Suppressor macrophage treated with lipopolysaccharide for 4 hours (primary cell): ENCODE data around the gene FBXO17.
A peak's percentile ranks its signal among the peaks of the same experiment; 100 is the strongest.
"Not testable (repeated sequence)": the region's sequence is repeated elsewhere in the genome, so short reads cannot be mapped to it uniquely, and the experiment has no call there.

ENCODE experiments used
- DNase-seq: peaks from one replicate; pipeline ENCODE4 v3.0.0-alpha.2; 2020

FBXO17 gene, protein sequence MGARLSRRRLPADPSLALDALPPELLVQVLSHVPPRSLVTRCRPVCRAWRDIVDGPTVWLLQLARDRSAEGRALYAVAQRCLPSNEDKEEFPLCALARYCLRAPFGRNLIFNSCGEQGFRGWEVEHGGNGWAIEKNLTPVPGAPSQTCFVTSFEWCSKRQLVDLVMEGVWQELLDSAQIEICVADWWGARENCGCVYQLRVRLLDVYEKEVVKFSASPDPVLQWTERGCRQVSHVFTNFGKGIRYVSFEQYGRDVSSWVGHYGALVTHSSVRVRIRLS

GRCh38 chr19:38975214-38975860, at the start of gene FBXO17:
Gene FBXO17, minus strand, starts transcription at chr19:38975742. Its CDS starts 25,423 bp downstream, at chr19:38950319.
- DNase-seq, result no peak

GRCh38 chr19:39024875-39025641, 49.5 kb upstream of the FBXO17 start:
- no peak for DNase-seq

DNA sequence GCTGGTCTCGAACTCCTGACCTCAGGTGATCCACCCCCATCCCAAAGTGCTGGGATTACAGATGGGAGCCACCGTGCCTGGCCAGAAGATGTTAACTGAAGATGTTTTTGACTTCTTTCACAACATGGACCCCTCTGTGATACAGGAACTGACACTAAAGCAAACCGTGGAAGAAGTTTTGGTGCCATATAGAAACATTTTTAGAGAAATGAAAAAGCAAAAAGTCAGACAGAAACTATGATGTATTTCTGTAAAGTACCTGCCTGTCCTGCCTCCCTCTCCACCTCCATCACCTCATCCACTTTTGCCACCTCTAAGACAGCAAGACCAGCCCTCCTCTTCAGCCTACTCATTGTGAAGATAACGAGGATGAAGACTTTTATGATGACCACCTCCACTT, 45.5 kb upstream of the FBXO17 start:
- DNase-seq, result no peak

GRCh38 chr19:39017646-39018045, 42.1 kb upstream of the FBXO17 start:
- no peak for DNase-seq

DNA sequence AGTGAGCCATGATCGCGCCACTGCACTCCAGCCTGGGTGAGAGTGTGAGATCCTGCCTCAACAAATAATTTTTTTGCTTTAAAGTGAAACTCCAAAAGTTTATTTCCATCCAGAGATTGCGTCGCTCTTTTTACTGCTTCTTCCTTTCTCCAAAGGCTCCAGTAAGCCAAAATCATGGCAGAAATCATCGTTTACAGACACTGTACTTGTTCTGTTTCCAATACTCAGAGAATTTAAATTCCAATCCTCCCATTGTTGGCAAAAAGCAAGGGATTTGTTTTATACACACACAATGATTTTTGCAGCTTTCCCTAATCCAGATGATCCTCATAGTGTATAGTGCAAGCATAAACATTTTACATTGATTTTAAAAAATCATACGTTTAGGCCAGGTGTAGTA, 41.5 kb upstream of the FBXO17 start:
- no peak for DNase-seq

DNA sequence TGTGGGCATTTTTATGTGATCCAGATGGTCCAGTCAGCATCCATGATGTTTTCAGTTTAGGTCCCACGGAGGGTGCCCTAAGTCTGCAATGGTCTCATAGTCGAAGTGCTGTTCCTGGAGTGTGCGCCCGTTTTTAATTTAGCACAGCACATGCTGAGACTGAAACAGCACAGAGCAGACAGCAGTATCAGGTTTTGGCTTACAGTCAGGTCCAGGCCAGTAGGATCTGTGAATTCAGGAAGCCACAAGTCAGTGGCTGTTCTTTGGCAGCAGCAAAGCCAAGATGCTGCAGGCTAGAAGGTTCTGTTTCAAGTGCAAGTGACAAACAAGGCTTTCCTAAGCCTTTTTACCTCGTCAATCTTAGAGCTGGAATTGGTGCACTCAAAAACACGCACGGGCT, 38.5 kb upstream of the FBXO17 start:
- no peak for DNase-seq

DNA sequence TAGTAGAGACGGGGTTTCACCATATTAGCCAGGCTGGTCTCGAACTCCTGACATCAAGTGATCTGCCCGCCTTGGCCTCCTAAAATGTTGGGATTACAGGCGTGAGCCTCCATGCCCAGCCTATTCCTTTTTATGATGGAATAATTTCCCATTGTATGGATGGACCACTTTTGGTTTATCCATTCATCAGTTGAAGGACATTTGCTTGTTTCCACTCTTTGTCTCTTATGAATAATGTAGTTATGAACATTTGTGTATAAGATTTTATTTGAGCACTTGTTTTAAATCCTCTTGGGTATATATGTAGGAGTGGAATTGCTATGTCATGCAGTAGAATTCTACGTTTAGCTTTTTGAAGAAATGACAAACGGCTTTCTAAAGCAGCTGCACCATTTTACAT, 33.5 kb upstream of the FBXO17 start:
- DNase-seq, result no peak

GRCh38 chr19:39008137-39008536, 32.6 kb upstream of the FBXO17 start:
- no peak for DNase-seq

GRCh38 chr19:39007096-39007495, 31.6 kb upstream of the FBXO17 start:
- no peak for DNase-seq

- no peak for DNase-seq
Observed at GRCh38 chr19:39004403-39004802, 28.9 kb upstream of the FBXO17 start.

DNA sequence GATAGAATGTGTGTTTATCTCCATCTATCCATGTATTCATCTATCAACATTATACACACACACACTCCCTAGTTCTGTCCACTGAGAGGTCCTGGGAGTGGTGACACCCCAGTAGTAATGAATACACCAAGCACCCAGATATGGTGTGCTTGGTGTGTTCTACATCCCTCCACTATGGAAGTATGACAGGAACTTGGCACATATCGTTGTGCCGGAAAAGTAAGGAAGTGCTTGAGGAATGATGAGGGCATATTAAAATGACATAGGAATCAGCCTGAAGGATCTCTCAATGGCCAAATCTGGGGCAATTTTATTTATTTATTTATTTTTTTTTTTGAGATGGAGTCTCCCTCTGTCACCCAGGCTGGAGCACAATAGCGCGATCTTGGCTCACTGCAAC, 28.3 kb upstream of the FBXO17 start:
- no peak for DNase-seq

- no peak for DNase-seq
Observed at GRCh38 chr19:39003188-39003587, 27.6 kb upstream of the FBXO17 start.

DNA sequence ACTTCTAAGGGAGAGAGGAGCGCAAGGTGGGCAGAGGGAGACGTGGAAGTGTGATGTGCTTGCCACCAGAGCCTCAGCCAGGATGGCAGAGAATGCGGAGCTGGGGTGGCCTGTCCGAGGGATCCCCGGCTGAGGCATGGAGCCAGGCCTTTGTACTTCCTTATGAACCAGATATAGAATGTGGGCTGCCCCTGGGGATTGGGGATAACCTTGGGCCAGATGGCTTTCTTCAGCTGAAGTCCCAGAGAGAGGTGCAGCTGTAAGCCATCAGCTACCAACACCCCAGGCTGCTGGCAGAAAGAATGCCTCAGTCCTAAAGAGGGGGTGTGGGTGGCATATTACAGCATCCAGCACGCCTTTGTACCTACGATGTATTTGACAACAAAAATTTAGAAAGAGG, 25.5 kb upstream of the FBXO17 start:
- DNase-seq, result no peak

DNA sequence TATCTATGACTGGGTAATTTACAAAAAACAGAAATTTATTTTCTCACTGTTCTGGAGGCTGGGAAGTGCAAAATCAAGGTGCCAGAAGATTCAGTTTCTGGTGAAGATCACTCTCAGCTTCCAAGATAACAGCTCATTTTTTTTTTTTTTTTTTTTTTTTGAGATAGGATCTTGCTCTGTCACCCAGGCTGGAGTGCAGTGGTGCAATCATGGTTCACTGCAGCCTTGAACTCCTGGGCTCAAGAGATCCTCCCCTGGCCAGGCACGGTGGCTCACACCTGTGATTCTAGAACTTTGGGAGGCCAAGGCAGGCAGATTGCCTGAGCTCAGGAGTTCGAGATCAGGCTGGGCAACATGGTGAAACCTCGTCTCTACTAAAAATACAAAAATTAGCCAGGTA, 22.0 kb upstream of the FBXO17 start:
- DNase-seq, result not testable (repeated sequence)

- DNase-seq, result peak; percentile 52
Observed at GRCh38 chr19:38993271-38993670, 17.7 kb upstream of the FBXO17 start.

DNA sequence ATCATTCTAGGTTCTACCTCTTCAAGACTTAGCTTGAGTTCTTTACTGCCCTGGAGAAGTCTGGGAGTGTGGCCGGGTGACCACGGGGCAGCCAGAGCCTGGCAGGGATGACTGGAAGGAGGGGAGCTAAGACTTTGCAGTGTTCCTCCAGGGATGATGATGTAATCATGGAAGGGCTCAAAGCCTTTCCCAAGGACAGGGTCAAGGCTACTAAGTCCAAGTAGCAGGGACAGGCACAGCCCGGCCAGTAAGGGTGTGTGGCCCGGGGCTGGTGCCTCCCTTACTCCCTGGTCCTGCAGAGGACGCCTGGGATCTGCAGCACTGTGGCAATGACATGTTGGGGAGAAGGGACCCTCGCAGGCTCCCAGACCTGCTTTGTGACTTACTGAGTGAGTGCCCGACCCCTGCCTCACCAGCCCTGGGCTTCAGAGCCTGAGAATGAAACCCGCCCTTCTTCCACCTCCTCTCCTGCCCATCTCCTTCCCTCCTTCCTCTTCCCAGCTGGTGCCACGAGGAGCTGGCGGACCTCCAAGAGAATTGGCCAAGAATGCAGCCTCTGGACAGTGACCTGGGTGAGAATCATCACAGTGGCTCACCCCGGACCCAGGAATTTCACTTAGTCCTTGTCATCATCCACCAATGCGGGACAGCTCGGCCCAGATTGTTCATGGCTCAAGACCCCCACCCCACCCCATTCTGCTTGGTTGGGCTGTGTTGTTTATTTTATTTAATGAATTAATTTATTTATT, 15.6 kb upstream of the FBXO17 start:
- DNase-seq, result peak; percentile 13

- DNase-seq, result not testable (repeated sequence)
Observed at GRCh38 chr19:38989614-38990013, 14.1 kb upstream of the FBXO17 start.

DNA sequence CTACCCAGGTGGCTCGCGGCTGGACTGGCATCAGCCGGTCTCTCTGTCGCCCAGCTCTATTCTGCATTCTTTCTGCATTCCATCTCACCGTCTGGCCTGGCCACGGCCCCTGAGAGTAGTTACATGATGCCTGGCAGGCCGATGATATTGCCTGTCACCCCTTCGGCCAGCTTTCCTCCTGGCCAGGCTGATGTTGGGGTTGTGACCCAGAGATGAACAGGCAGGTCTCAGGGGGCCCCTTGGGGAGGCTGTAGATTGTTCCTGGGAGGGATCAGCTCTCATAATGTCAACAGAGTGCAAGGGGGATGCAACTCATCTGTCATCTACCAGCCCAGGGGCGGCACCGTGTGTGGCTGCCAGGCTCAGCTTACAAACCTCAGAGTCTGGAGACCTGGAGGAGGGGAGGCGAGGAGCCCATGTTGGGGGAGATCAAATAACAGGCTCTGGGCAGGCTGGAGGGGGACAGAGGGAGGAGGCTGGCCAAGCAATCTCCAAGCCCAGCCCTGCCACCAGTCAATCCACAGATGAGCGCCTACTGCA, 13.6 kb upstream of the FBXO17 start:
- DNase-seq, result no peak

GRCh38 chr19:38988627-38989026, 13.1 kb upstream of the FBXO17 start:
- DNase-seq, result not testable (repeated sequence)

GRCh38 chr19:38987745-38988144, 12.2 kb upstream of the FBXO17 start:
- DNase-seq, result not testable (repeated sequence)

DNA sequence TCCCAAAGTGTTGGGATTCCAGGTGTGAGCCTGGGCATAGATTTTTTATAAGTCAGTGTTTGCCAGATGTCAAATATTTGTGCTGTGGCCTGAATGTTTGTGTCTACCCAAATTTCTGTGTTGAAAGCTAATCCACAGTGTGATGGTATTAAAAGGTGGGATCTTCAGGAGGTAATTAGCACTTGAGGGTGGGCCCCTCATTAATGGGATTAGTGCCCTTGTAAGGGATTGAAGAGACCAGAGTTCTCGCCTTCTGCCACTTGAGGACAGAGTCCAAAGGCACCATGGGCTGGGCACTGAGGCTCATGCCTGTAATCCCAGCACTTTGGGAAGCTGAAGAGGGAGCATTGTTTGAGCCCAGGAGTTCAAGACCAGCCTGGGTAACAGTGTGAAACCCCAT, 9.7 kb upstream of the FBXO17 start:
- no peak for DNase-seq

DNA sequence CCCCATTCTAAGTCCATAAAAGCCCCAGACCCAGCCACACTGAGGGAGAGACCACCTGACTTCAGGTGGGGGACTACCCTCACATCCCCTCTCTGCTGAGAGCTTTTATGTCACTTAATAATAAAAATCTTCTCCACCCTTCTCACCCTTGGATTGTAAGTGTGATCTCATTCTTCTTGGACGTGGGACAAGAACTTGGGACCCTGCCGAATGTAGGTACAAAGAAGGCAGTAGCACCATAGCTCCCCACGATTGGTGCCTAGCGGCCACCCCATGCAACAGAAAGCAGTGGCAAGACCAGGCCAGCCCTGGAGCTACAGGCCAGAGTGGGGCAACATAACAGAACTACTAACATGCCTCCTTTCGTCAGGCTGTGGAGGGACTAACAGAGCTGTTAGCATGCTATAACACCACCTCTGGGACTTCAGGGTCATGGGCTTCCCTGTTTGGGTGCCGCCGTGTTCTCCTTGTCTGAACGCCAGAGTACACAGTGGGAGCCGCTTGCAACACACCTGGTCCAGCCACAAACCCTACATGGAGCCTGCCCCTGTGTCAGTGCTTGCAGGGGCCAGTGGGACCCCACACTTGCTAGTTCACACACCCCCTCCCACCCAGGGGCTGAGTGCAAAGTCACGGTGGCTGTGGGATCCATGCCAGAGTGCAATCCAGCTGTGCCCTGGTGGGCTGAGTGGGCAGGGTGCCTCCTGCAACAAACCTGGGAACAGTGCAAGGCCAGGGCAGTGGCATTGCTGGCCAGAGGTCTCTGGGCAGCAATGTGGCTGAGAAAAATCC, 5.2 kb upstream of the FBXO17 start:
- DNase-seq, result no peak
